HepG2 (cell line): ENCODE results near the gene KCNE2. TPM values are rescaled to one million over a fixed set of nuclear protein-coding genes. Genes with fewer than 3 reads are reported as not detected.
A peak's percentile ranks its signal among the peaks of the same experiment; 100 is the strongest.

Source experiments
- ARID5B ChIP-seq: IDR thresholded peaks from 2 replicates; pipeline ENCODE4 v1.4.0; 2020; ENCODE audit warnings: mild to moderate bottlenecking, missing genetic modification reagents
- CCDC6 ChIP-seq: sonication (generic); formaldehyde crosslinking; IDR thresholded peaks from 2 replicates; pipeline ENCODE4 v1.8.1; 2022; ENCODE audit warnings: mild to moderate bottlenecking, missing genetic modification reagents, moderate library complexity
- GABPA ChIP-seq, 2 experiments: IDR thresholded peaks; 2 replicates each; pipeline ENCODE4 v1.6.1; 2011 to 2016; ENCODE audit warnings: low read depth in 2 of 2, low read length in 1 of 2, missing biosample characterization in 1 of 2, missing genetic modification characterization in 1 of 2
- GABPB1 ChIP-seq: IDR thresholded peaks from 2 replicates; pipeline ENCODE4 v1.6.1; 2016; ENCODE audit warnings: mild to moderate bottlenecking, missing genetic modification reagents, moderate library complexity, missing compliant biosample characterization
- HOXA3 ChIP-seq: sonication (generic); formaldehyde crosslinking; IDR thresholded peaks from 2 replicates; pipeline ENCODE4 v1.5.0; 2020; ENCODE audit warnings: missing genetic modification reagents
- MNT ChIP-seq: fragments of 450-650 bp; IDR thresholded peaks from 2 replicates; pipeline ENCODE4 v1.6.1; 2016
- NFAT5 ChIP-seq: sonication (generic); formaldehyde crosslinking; IDR thresholded peaks from 2 replicates; pipeline ENCODE4 v1.4.0; 2020; ENCODE audit warnings: missing genetic modification reagents
- PBX2 ChIP-seq: IDR thresholded peaks from 2 replicates; pipeline ENCODE4 v1.6.1; 2016; ENCODE audit warnings: control low read depth
- SKIL ChIP-seq: sonication (generic); formaldehyde crosslinking; IDR thresholded peaks from 2 replicates; pipeline ENCODE4 v1.8.0; 2022; ENCODE audit warnings: missing genetic modification reagents, mild to moderate bottlenecking, moderate library complexity, borderline replicate concordance
- U2AF1 ChIP-seq: fragments of 200-400 bp; formaldehyde crosslinking; optimal IDR thresholded peaks from 2 replicates; pipeline ENCODE3; 2017; ENCODE audit warnings: mild to moderate bottlenecking, low read depth, low read length
- ZMYM2 ChIP-seq: sonication (generic); formaldehyde crosslinking; IDR thresholded peaks from 2 replicates; pipeline ENCODE4 v1.8.0; 2022; ENCODE audit warnings: mild to moderate bottlenecking, missing genetic modification reagents
- ZNF234 ChIP-seq: sonication (generic); formaldehyde crosslinking; conservative IDR thresholded peaks from 2 replicates; pipeline ENCODE4 v1.5.1; 2020; ENCODE audit warnings: mild to moderate bottlenecking, missing genetic modification reagents
- ZNF30 ChIP-seq: sonication (generic); formaldehyde crosslinking; IDR thresholded peaks from 2 replicates; pipeline ENCODE4 v1.5.0; 2020; ENCODE audit warnings: mild to moderate bottlenecking, missing genetic modification reagents
- ZSCAN22 ChIP-seq: sonication (generic); formaldehyde crosslinking; IDR thresholded peaks from 2 replicates; pipeline ENCODE4 v1.4.0; 2020; ENCODE audit warnings: mild to moderate bottlenecking, missing genetic modification reagents
- polyA plus RNA-seq, 8 experiments: library from polyadenylated mRNA; depleted of rRNA in 3 of 8; stranded (reverse) in 7 of 8; unstranded in 1 of 8; fragments of >200 nt; fragmentation: Illumina TruSeq in 4 of 8; extraction: Trizol in 4 of 8; gene quantifications; 2 replicates each; pipeline versions ENCODE4 v1.2.1 to v1.2.3, GENCODE V29; 2011 to 2016; ENCODE audit warnings: low read depth in 4 of 8, missing spikeins in 1 of 8, mixed read lengths in 1 of 8; ENCODE audit not compliant: insufficient read depth in 1 of 8
- total RNA-seq, 5 experiments: library from RNA; depleted of rRNA; stranded (reverse); fragments of >200 nt; fragmentation: Illumina TruSeq; extraction: Trizol; gene quantifications; 2 replicates each; pipeline ENCODE4 v1.2.3, GENCODE V29; 2016; ENCODE audit warnings: low read depth in 1 of 5

The KCNE2 gene
- total and polyA plus RNA-seq, 2 of the 13 experiments (the other 11 are each of a cell fraction or from before 2014, with no cell fraction given) = not detected

- no peak for TF ChIP-seq GABPA (IDR thresholded peaks at IDR 0.05; ENCODE audit: low read depth, low read length)
- peak; percentile 32; the same call in 1 of the 2 replicates for TF ChIP-seq GABPA (CRISPR knock-in tag; IDR thresholded peaks at IDR 0.05; ENCODE audit: low read depth)
- TF ChIP-seq CCDC6 (CRISPR knock-in tag) = peak; percentile 59
- TF ChIP-seq ZSCAN22 (CRISPR knock-in tag) = no peak
- TF ChIP-seq ARID5B = peak; percentile 89
- TF ChIP-seq ZNF234 (CRISPR knock-in tag) = no peak
- peak; percentile 85 for TF ChIP-seq PBX2 (CRISPR knock-in tag)
- no peak for TF ChIP-seq U2AF1
- no peak for TF ChIP-seq MNT
- peak; percentile 93 for TF ChIP-seq SKIL (CRISPR knock-in tag)
- TF ChIP-seq NFAT5 (CRISPR knock-in tag) = no peak
- peak; percentile 91 for TF ChIP-seq ZMYM2
- no peak for TF ChIP-seq ZNF30 (CRISPR knock-in tag)
- TF ChIP-seq GABPB1 (CRISPR knock-in tag) = peak; percentile 53
- peak; percentile 79 for TF ChIP-seq HOXA3
Measured at GRCh38 chr21:34372321-34372720, 8.5 kb downstream of the KCNE2 start (continued).
